ENCODE data around the gene SHE. TPM values are rescaled to one million over a fixed set of nuclear protein-coding genes. Genes with fewer than 3 reads are reported as not detected.

Gene SHE
- polyA plus RNA-seq, 1 donor from 2014 or later = not detected

DNA sequence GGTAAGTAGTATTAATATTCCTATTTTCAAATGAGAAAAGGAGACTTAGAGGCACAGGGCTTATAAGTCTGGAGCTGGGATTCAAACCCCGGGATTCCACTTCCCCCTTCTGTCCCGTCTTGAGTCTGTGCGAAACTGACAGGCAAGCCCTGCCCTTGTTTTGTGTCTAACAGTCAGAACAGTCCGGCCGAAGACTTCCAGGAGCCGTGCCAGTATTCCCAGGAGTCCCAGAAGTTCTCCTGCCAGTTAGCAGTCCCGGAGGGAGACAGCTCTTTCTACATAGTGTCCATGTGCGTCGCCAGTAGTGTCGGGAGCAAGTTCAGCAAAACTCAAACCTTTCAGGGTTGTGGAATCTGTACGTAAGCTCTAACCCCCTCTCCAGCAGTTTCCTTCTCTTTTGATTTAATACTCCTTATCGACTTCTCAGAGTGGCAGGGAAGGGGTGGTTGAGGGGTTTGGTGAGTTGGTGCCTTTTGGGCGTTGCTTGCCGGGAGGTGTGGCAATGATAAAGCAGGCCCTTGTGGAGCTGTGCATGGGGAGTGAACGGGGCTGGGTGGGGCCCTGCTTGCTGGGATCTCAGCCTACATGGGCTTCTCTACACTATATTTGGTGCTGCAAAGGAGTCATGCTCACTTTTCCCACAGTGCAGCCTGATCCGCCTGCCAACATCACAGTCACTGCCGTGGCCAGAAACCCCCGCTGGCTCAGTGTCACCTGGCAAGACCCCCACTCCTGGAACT lies 67.7 kb downstream of the SHE start:
- H3K27ac Mint-ChIP-seq = no peak overlapping the region
- H3K27me3 Mint-ChIP-seq = no peaks in the 10 kb centered on the region
- peaks cover 0 to 8% (median 7%) of the 10 kb centered on the region in 3 donors for H3K4me1 Mint-ChIP-seq
- no peaks in the 10 kb centered on the region for H3K9me3 Mint-ChIP-seq
- peaks cover 3% of the 10 kb centered on the region for H3K36me3 Mint-ChIP-seq
- no peak overlapping the region for H3K4me3 Mint-ChIP-seq

DNA sequence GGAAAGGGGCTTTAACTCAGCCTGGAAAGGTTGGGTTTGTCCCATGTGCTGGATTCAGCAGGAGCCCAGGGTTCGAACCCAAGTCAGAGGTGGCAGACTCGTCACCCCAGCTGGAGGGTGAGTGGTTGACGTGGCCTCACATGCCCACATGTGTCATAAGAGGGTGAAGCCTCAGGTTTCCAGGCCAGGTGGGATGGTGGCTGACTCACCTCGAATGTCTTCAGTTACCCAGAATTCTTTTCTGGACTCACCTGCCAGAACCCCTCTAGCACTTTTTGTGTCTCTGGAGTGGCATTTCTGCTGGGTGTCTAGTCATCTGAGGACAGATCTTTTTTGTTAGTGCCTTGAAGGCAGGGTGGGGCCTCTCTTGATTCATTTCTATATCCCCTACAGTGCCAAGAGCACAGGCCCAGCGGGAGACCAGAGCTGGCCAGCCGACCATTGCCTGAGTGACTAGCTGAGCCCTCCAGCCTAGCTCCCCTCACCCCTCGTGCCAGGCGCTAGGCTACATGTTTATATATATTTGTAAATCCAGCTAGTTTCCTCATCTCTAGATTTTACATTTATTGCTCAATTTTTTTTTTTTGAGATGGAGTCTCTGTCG lies 68.9 kb downstream of the SHE start:
- Mint-ChIP-seq H3K27me3 (no peaks in the 10 kb centered on the region), H3K9me3 (no peaks in the 10 kb centered on the region), H3K27ac (no peak overlapping the region), H3K4me3 (no peak overlapping the region), H3K4me1 (peaks cover 0 to 4% (median 4%) of the 10 kb centered on the region in 3 donors), H3K36me3 (peaks cover 3% of the 10 kb centered on the region)

DNA sequence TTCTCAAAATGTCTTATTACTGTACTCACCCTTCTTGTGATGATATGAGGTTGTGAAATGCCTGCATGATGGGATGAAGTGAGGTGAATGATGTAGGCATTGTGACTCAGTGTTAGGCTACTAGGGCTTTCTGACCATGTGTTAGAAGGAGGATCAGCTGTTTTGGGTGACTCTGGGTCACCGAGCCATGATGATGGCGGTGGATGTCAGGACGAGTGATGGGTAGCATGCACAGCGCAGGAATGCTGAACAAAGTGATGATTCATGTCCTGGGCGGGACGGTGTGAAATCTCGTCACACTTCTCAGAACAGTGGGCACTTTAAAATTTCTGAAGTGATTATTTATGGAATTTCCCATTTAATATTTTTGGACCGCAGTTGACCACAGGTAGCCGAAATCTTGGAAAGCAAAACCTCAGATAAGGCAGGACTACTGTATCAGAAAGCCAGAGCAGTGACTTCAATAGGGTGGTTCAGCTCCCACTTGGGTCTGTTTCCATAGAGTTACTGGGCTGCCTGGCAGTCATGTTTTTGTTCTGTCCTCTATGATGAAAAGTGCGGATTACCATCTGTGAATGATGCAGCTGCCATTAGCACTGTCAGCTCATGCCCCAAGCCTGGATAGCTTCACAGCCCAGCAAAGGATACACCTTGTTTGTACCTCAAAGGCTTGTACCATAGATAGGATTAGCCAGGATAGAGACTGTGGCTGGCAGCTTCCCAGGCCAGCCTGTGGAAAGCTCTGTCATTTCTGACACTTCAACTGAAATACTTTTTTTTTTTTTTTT lies 70.4 kb downstream of the SHE start:
- peaks cover 0 to 4% (median 4%) of the 10 kb centered on the region in 3 donors for H3K4me1 Mint-ChIP-seq
- no peak overlapping the region for H3K4me3 Mint-ChIP-seq
- H3K27me3 Mint-ChIP-seq = no peaks in the 10 kb centered on the region
- H3K36me3 Mint-ChIP-seq = peaks cover 3% of the 10 kb centered on the region
- no peaks in the 10 kb centered on the region for H3K9me3 Mint-ChIP-seq
- H3K27ac Mint-ChIP-seq = no peak overlapping the region

DNA sequence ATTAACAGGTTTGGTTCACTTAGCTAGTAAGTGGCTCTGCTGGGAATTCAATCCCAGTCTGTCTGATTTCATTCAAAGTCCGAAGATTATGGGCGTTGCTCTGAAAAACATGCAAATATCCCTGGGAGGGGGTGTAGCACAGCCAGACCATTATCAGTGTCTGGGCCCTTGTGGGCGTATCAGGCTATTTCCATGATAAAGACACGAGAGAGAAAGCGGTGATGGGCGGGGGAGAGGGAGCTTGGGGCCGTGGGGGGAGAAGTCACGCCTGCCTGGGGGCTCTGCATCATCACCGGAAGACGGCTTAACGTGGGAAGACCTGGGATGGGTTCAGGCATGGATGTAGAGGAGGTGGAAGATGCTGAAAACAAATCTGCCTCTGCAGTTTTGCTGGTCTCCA lies 71.3 kb downstream of the SHE start:
- no peak overlapping the region for H3K4me3 Mint-ChIP-seq
- no peaks in the 10 kb centered on the region for H3K27me3 Mint-ChIP-seq
- H3K9me3 Mint-ChIP-seq = no peaks in the 10 kb centered on the region
- H3K4me1 Mint-ChIP-seq = peaks cover 0 to 6% (median 4%) of the 10 kb centered on the region in 3 donors
- no peak overlapping the region for H3K27ac Mint-ChIP-seq
- H3K36me3 Mint-ChIP-seq = peaks cover 2% of the 10 kb centered on the region

DNA sequence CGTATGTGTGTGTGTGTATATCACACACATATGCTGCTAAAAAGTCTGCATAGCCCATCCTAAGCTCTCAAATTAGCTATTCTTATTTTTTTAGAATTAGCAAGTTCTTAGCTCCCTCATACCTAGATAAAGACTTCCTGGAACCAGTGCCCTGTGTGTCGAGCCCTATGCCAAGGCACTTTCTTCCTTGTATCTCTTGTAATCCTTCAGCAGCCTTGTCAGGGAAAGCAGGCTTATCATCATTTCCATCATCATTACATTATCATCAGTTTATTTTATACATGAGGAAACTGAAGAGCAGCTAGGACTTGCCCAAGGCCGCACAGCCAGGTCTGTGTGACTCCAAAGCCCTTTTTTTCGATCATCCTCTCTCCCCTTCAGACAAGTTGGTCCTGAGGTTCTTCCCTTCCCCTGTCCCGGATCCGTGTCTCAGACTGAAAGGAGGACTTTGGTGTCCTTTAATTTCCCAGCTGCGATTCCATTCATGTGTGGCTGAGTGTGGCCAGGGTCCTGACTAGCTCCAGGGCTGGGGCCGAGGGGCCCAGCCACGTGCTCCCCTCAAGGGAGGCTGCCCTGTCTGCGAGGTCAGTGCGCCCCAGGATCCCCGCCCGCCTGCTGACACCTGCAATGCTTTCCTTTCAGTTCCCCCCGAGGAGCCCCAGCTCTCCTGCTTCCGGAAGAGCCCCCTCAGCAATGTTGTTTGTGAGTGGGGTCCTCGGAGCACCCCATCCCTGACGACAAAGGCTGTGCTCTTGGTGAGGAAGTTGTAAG lies 72.2 kb downstream of the SHE start:
- peaks cover 0 to 8% (median 4%) of the 10 kb centered on the region in 3 donors for H3K4me1 Mint-ChIP-seq
- no peak overlapping the region for H3K27ac Mint-ChIP-seq
- no peaks in the 10 kb centered on the region for H3K9me3 Mint-ChIP-seq
- H3K36me3 Mint-ChIP-seq = peaks cover 4% of the 10 kb centered on the region
- no peak overlapping the region for H3K4me3 Mint-ChIP-seq
- H3K27me3 Mint-ChIP-seq = no peaks in the 10 kb centered on the region

Other genes with a start within 250 kb of the SHE start
- gene HAX1, start 229.8 kb downstream of the SHE start, polyA plus RNA-seq = 119 TPM
- gene AQP10, start 181.3 kb downstream of the SHE start, polyA plus RNA-seq = not detected
- 20.7 TPM for gene ATP8B2, start 176.9 kb downstream of the SHE start, polyA plus RNA-seq
- 6.8 TPM for gene IL6R, start 97.1 kb downstream of the SHE start, polyA plus RNA-seq
- gene TDRD10, start 193 bp downstream of the SHE start, polyA plus RNA-seq = not detected
- gene UBE2Q1, start 56.2 kb upstream of the SHE start, polyA plus RNA-seq = 9.0 TPM
- 0.04 TPM for gene CHRNB2, start 65.4 kb upstream of the SHE start, polyA plus RNA-seq
- gene ADAR, start 105.8 kb upstream of the SHE start, polyA plus RNA-seq = 141 TPM